Cardiac muscle cell (in vitro differentiated cells and primary cell): Measurements from ENCODE around the gene NDUFAF8. TPM values are rescaled to one million over a fixed set of nuclear protein-coding genes. Genes with fewer than 3 reads are reported as not detected.

Experiments
- DNase-seq, 2 donors: peaks; one replicate each; pipeline versions ENCODE4 v3.0.0 to v3.0.0-alpha.2; 2010 to 2017; ENCODE audit warnings: low read depth in 1 of 2, low spot score in 1 of 2
- H3K27ac ChIP-seq: fragments of 200-600 bp; sonication (generic); 2 replicates; pipeline ENCODE4 v1.5.1; 2016
- H3K27me3 ChIP-seq: fragments of 200-600 bp; sonication (generic); 2 replicates; pipeline ENCODE4 v1.6.0; 2016; ENCODE audit warnings: control low read depth
- H3K36me3 ChIP-seq: fragments of 200-600 bp; sonication (generic); 2 replicates; pipeline ENCODE4 v1.5.1; 2016; ENCODE audit warnings: control low read depth
- H3K4me1 ChIP-seq: fragments of 200-600 bp; sonication (generic); 2 replicates; pipeline ENCODE4 v1.8.1; 2017; ENCODE audit warnings: low read depth, mild to moderate bottlenecking, mixed run types
- H3K4me3 ChIP-seq: fragments of 200-600 bp; sonication (generic); 2 replicates; pipeline ENCODE4 v1.5.1; 2016; ENCODE audit warnings: mild to moderate bottlenecking
- H3K9me3 ChIP-seq: fragments of 200-600 bp; sonication (generic); 2 replicates; pipeline ENCODE4 v1.5.1; 2017; ENCODE audit warnings: low read depth, mild to moderate bottlenecking, control low read depth
- CTCF ChIP-seq: IDR thresholded peaks from 2 replicates; pipeline ENCODE4 v1.5.1; 2012; ENCODE audit warnings: low read depth, mild to moderate bottlenecking, low read length
- polyA plus RNA-seq: library from polyadenylated mRNA; unstranded; fragments of >200 nt; fragmentation: Nextera tagmentation; extraction: Ambion mirVana; gene quantifications from 2 replicates; pipeline ENCODE4 v1.2.1, GENCODE V29; 2016
- total RNA-seq: library from RNA; depleted of rRNA; stranded (reverse); fragments of >200 nt; gene quantifications from 2 replicates; pipeline ENCODE4 v1.2.3, GENCODE V29; 2016

The NDUFAF8 gene
- total and polyA plus RNA-seq, 2 experiments from 2014 or later = 52.3 to 142 TPM

- Histone ChIP-seq H3K4me3 (no peak overlapping the region), H3K9me3 (no peaks in the 10 kb centered on the region), H3K27ac (no peak overlapping the region), H3K36me3 (no peaks in the 10 kb centered on the region), H3K4me1 (peaks cover 8% of the 10 kb centered on the region), H3K27me3 (no peaks in the 10 kb centered on the region)
- TF ChIP-seq CTCF = no peak
- DNase-seq = no peak
Measured at GRCh38 chr17:81241203-81241602, 2.1 kb downstream of the NDUFAF8 start.

- DNase-seq = peak; percentile 48 to 72
- no peaks in the 10 kb centered on the region for H3K9me3 ChIP-seq
- H3K27me3 ChIP-seq = no peaks in the 10 kb centered on the region
- H3K4me1 ChIP-seq = peaks cover 8% of the 10 kb centered on the region
- TF ChIP-seq CTCF = peak; percentile 65
- no peak overlapping the region for H3K4me3 ChIP-seq
- no peak overlapping the region for H3K27ac ChIP-seq
- no peaks in the 10 kb centered on the region for H3K36me3 ChIP-seq
Measured at GRCh38 chr17:81241648-81242420, 2.7 kb downstream of the NDUFAF8 start.

DNA sequence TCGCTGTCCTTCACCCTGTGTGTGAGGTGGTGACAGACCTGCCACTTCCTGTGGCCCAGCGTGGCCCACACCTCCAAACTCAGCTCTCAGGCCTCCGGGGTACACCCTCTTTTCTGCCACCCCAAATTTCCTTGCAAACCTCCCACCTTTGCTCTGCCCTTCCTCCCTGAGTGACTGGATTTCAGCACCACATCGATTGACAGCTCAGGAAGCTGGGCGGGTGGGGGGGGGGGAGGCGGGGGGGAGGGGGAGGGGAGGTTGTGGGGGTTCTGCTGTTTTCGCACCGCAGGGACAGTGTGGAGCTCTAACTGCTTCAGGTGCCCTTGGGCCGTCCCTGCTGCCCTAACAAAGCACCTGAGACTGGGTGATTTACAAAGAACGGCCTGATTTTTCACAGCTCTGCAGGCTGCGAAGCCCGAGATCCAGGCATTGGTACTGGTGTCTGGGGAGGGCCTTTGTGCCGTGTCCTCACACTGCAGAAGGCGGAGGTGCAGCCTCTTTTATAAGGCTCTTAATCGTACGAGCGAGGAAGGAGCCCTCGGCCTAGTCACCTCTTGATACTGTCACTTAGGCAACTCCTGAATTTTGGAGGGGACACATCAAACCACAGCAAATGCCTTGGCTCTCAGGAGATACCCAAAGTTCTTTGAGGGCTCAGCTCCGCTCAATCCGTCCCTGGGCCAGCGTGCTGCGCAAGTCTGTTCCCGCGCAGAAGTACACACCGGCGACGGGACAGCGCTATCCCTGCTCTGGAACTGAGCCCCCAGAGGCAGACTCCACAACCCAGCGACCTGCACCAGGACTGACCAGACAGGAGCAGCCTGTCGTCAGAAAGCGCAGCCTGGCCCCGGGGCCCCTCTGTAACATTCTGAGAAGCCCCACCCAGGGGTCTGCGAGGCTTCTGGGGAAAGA is 3.6 kb downstream of the NDUFAF8 start:
- Histone ChIP-seq H3K4me3 (no peak overlapping the region), H3K36me3 (no peaks in the 10 kb centered on the region), H3K27ac (no peak overlapping the region), H3K9me3 (no peaks in the 10 kb centered on the region), H3K4me1 (peaks cover 6% of the 10 kb centered on the region), H3K27me3 (no peaks in the 10 kb centered on the region)
- no peak for TF ChIP-seq CTCF
- no peak for DNase-seq

DNA sequence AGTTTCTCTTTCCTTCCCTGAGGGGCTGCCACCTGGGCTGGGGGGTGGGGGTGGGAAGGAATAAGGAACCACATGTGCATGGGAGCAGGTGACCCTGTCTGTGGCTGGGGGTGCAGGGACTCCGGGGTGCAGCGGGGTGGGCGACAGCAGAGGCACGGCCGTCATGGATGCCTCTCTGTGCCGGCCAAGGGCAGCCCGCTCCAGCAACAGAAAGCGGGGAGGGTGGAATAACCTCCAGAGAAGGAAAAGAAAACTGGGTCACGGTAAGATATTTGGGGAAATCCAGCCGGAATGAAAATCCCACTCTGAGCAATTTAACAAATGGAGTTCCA is 4.2 kb downstream of the NDUFAF8 start:
- Histone ChIP-seq H3K9me3 (no peaks in the 10 kb centered on the region), H3K4me1 (no peaks in the 10 kb centered on the region), H3K4me3 (no peak overlapping the region), H3K27ac (no peak overlapping the region), H3K27me3 (no peaks in the 10 kb centered on the region), H3K36me3 (no peaks in the 10 kb centered on the region)
- no peak for DNase-seq
- no peak for TF ChIP-seq CTCF

- Histone ChIP-seq H3K36me3 (no peaks in the 10 kb centered on the region), H3K27ac (no peak overlapping the region), H3K4me3 (no peak overlapping the region), H3K9me3 (no peaks in the 10 kb centered on the region), H3K27me3 (no peaks in the 10 kb centered on the region), H3K4me1 (no peaks in the 10 kb centered on the region)
- no peak for DNase-seq
- TF ChIP-seq CTCF = no peak
Measured at GRCh38 chr17:81244358-81245023, 5.4 kb downstream of the NDUFAF8 start.
